ENCODE measurements around the gene DRAP1.

DNA sequence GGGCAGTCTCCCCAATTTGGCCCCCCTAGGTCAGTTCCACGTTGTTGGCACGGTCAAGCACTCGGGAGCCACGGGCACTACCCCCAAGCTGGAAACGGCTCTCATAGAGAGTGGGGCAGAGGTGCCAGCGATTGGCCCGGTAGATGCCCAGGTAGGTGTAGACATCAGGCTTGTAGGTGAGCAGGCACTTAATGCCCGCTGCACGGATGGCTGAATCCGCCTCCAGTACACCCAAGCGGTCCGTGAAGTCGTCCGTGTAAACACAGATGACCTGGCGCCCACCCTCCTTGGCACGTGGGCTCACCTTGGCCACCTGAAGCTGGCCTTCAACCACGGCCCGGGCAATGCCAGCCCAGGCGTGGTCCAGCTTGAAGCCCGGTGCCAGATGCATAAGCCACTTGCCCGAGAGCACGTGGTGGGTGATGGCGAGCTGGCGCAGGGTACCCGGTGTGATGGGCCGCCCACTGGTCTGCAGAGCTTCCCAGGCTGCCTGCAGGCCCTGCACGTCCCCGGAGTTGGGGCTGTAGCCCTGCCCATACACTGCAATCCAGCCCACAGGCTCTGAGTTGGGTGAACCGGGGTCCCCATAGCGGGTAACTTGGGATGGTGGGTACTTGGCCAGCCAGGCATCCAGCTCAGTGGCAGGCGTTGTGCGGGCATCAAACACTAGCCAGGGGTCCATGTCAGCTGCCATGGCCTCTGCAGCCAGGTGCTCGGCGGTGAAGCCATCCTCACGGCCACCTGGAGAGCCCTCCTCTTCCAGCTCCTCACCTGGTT is 1.6 kb upstream of the DRAP1 start:
- TF ChIP-seq, protein P1, sequence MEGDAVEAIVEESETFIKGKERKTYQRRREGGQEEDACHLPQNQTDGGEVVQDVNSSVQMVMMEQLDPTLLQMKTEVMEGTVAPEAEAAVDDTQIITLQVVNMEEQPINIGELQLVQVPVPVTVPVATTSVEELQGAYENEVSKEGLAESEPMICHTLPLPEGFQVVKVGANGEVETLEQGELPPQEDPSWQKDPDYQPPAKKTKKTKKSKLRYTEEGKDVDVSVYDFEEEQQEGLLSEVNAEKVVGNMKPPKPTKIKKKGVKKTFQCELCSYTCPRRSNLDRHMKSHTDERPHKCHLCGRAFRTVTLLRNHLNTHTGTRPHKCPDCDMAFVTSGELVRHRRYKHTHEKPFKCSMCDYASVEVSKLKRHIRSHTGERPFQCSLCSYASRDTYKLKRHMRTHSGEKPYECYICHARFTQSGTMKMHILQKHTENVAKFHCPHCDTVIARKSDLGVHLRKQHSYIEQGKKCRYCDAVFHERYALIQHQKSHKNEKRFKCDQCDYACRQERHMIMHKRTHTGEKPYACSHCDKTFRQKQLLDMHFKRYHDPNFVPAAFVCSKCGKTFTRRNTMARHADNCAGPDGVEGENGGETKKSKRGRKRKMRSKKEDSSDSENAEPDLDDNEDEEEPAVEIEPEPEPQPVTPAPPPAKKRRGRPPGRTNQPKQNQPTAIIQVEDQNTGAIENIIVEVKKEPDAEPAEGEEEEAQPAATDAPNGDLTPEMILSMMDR (IDR thresholded peaks at IDR 0.05), result no peak
- TF ChIP-seq POLR2A (IDR thresholded peaks at IDR 0.05), result no peak
